Gastrocnemius medialis (tissue), 4 donors: ENCODE results near the gene ACTR8.

ENCODE experiments used
- CTCF ChIP-seq, 5 experiments: fragments of 450-650 bp in 3 of 5; fragments of 200-600 bp in 2 of 5; sonication (generic) in 2 of 5; IDR thresholded peaks in 4 of 5; conservative IDR thresholded peaks in 1 of 5; 1 replicate in 4 of 5; 2 replicates in 1 of 5; pipeline ENCODE4 v1.5.1; 2016 to 2019; ENCODE audit warnings: antibody characterized with exemption in 5 of 5, mild to moderate bottlenecking in 3 of 5, moderate library complexity in 3 of 5
- POLR2A ChIP-seq, 2 donors: fragments of 450-650 bp; IDR thresholded peaks; one replicate each; pipeline ENCODE4 v1.6.1; 2017; ENCODE audit warnings: antibody characterized with exemption in 2 of 2, mild to moderate bottlenecking in 2 of 2, moderate library complexity in 2 of 2

- no peak for TF ChIP-seq CTCF (IDR thresholded peaks at IDR 0.05 in 4 of 5, conservative IDR thresholded peaks at IDR 0.05 in 1 of 5)
- TF ChIP-seq POLR2A (IDR thresholded peaks at IDR 0.05): no peak
Measured at GRCh38 chr3:53900666-53901331, 18.8 kb upstream of the ACTR8 start.
